ENCODE results near the gene IL2RA. TPM values are rescaled to one million over a fixed set of nuclear protein-coding genes. Genes with fewer than 3 reads are reported as not detected.

The IL2RA gene
- total RNA-seq, 1 experiment from 2014 or later, result not detected

DNA sequence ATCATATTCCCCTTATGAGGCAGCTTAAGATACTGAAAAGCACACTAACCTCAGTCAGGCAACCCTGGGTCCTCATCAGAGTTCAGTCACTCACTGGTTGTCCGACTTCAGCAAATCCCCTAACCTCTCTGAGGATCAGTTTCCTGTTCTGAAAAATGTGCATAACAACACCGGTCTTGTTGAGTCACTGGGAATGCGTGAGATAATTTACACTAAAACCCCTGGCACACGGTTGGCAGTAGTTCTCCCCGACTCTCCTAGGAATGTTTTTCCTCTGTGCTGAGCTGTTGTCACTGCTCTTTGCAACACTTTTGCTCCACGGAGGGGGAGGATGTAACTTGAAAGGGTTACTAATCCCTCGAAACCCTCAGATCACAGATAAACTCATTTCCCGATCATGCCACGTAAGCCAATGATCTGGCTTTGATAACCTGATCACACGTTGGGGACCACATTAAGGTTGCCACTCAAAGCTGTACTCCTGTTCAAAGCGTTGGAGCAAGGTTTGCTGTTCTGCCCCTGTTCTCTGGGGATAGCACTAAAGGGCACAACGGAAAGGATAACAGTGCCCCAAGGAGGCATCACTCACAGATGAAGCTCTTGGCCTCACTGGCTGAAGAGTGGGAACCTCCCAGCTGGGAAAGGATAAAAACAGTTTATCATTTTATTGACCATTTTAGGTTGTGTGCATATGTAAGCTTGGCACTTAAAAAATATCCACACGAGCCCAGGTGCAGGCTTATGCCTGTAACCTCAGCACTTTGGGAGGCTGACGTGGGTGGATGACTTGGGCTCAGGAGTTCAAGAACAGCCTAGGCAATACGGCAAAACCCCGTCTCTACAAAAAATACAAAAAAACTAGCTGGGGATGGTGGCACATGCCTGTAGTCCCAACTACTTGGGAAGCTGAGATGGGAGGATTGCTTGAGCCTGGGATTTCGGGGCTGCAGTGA lies 21.6 kb upstream of the IL2RA start:
- TF ChIP-seq, protein P1, sequence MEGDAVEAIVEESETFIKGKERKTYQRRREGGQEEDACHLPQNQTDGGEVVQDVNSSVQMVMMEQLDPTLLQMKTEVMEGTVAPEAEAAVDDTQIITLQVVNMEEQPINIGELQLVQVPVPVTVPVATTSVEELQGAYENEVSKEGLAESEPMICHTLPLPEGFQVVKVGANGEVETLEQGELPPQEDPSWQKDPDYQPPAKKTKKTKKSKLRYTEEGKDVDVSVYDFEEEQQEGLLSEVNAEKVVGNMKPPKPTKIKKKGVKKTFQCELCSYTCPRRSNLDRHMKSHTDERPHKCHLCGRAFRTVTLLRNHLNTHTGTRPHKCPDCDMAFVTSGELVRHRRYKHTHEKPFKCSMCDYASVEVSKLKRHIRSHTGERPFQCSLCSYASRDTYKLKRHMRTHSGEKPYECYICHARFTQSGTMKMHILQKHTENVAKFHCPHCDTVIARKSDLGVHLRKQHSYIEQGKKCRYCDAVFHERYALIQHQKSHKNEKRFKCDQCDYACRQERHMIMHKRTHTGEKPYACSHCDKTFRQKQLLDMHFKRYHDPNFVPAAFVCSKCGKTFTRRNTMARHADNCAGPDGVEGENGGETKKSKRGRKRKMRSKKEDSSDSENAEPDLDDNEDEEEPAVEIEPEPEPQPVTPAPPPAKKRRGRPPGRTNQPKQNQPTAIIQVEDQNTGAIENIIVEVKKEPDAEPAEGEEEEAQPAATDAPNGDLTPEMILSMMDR (IDR thresholded peaks at IDR 0.05; ENCODE audit: unreplicated experiment), result no peak
- BruUV-seq (replicated peaks), result no TSS peak
- H3K4me3 Mint-ChIP-seq (ENCODE audit: low read depth, unreplicated experiment), result no peak overlapping the region
- H3K9me3 Mint-ChIP-seq (ENCODE audit: low read depth, unreplicated experiment), result no peaks in the 10 kb centered on the region
- CTCF ChIA-PET, result no interaction called here
- H3K4me1 Mint-ChIP-seq (ENCODE audit: low read depth, unreplicated experiment), result peaks cover 16% of the 10 kb centered on the region
- peaks cover 5% of the 10 kb centered on the region for H3K36me3 Mint-ChIP-seq (ENCODE audit: insufficient read depth, unreplicated experiment)
- H3K27me3 Mint-ChIP-seq (ENCODE audit: unreplicated experiment), result peaks cover 53% of the 10 kb centered on the region
- intact Hi-C loops (cut with micrococcal nuclease; ENCODE audit: unreplicated experiment), result no loop called here
- DNase-seq, result no peak
- H3K27ac Mint-ChIP-seq (ENCODE audit: unreplicated experiment), result no peak overlapping the region

DNA sequence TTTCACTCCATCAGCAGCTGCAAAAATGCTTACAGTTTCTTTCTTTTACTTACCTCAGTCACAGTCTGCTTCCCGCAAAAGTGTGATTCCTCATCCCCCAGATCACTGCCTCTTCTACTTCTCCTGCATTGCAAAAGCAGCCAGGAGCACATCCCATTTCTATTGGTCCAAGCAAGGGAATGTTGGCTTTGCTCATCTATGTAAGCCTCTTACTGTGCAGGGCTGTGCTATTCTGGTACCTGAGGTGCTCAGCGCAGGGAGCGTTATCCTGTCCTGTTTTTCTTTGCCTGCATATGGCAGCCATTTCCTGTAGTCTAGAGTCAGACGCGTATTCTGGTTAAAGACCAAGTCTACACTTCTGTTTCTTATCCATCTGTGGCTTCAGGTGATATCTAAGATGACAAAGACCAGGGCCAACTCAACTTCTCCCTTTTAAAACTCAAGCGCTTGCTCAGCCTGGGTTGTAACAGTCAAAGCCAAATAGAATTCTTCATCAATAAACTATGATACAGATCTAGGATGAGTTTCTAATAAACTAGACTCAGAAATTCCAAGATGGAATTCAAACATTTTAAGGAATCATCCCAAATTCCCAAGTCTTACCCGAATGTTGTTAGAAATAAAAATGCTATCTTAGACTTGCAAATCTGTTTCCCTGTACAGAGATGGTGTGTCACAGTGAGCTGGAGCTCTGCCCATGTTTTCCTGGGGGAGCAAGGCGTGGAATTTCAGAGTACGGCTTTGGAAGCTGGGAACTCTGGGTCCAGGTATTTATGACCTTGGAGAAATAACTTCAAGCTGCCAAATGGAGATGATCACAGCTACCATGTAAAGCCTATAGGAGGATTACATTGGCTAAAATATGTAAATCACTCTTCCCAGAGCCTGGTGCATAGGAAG lies 20.6 kb upstream of the IL2RA start:
- H3K36me3 Mint-ChIP-seq (ENCODE audit: insufficient read depth, unreplicated experiment), result no peaks in the 10 kb centered on the region
- DNase-seq, result no peak
- no peak overlapping the region for H3K4me3 Mint-ChIP-seq (ENCODE audit: low read depth, unreplicated experiment)
- TF ChIP-seq, protein P1 (IDR thresholded peaks at IDR 0.05; ENCODE audit: unreplicated experiment), result no peak
- intact Hi-C loops (cut with micrococcal nuclease; ENCODE audit: unreplicated experiment), result no loop called here
- CTCF ChIA-PET, result interaction anchor here (0.7 kb wide), 1 partner anchor 36 kb away, joined by 3 read pairs; no protein-coding TSS in a partner anchor
- H3K27ac Mint-ChIP-seq (ENCODE audit: unreplicated experiment), result no peak overlapping the region
- peaks cover 58% of the 10 kb centered on the region for H3K27me3 Mint-ChIP-seq (ENCODE audit: unreplicated experiment)
- peaks cover 7% of the 10 kb centered on the region for H3K4me1 Mint-ChIP-seq (ENCODE audit: low read depth, unreplicated experiment)
- BruUV-seq (replicated peaks), result no TSS peak
- no peaks in the 10 kb centered on the region for H3K9me3 Mint-ChIP-seq (ENCODE audit: low read depth, unreplicated experiment)

DNA sequence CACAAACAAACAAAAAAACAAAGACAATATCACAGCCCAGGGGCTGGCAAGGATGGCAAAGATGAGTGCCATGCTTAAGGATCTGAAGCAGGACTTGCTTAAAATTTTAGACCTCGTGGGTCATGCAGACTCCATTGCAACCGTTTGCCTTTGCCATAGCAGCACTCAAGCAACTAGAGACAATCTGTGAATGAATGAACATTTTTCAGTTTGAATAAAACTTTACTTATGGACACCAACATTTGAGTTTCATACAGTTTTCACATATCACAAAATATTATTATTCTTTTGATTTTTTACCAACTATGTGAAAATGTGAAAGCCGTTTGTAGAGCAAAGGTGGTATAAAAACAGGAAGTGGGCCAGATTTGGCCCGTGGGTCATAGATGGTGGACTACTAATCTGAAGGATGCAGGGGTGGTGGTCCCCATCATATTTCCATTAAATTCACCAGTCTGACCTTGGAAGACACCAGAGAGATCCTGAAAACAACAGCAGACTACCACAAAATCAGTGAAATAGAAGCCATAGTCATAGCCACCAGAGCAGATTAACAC lies 18.3 kb upstream of the IL2RA start:
- BruUV-seq (replicated peaks), result no TSS peak
- H3K4me3 Mint-ChIP-seq (ENCODE audit: low read depth, unreplicated experiment), result no peak overlapping the region
- no peak overlapping the region for H3K27ac Mint-ChIP-seq (ENCODE audit: unreplicated experiment)
- TF ChIP-seq, protein P1 (IDR thresholded peaks at IDR 0.05; ENCODE audit: unreplicated experiment), result no peak
- no peaks in the 10 kb centered on the region for H3K9me3 Mint-ChIP-seq (ENCODE audit: low read depth, unreplicated experiment)
- CTCF ChIA-PET, result no interaction called here
- H3K4me1 Mint-ChIP-seq (ENCODE audit: low read depth, unreplicated experiment), result no peaks in the 10 kb centered on the region
- peaks cover 79% of the 10 kb centered on the region for H3K27me3 Mint-ChIP-seq (ENCODE audit: unreplicated experiment)
- intact Hi-C loops (cut with micrococcal nuclease; ENCODE audit: unreplicated experiment), result no loop called here
- no peaks in the 10 kb centered on the region for H3K36me3 Mint-ChIP-seq (ENCODE audit: insufficient read depth, unreplicated experiment)
- no peak for DNase-seq

DNA sequence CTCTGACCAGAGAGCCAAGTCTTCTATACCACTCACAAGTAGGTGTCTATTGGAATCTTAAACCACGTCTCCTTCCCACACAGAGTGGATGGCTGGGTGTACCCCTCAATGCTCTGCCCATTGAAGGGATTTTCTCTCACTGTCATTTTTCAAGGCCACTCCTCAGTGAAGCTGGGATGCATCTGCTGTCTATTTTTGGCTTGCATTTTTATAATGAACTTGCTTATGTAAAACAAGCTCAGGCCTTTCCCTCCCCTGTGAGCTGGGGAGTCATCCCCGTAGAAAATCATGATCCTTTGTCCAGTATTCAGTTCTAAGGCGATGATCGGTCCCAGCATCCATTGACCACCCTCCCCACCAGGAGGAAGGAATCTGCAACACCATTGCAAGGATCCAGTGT lies 16.9 kb upstream of the IL2RA start:
- peaks cover 93% of the 10 kb centered on the region for H3K27me3 Mint-ChIP-seq (ENCODE audit: unreplicated experiment)
- BruUV-seq (replicated peaks), result no TSS peak

More for the DNA sequence above, 16.9 kb upstream of the IL2RA start:
- H3K27ac Mint-ChIP-seq (ENCODE audit: unreplicated experiment), result no peak overlapping the region
- TF ChIP-seq, protein P1 (IDR thresholded peaks at IDR 0.05; ENCODE audit: unreplicated experiment), result no peak
- intact Hi-C loops (cut with micrococcal nuclease; ENCODE audit: unreplicated experiment), result no loop called here
- no peak overlapping the region for H3K4me3 Mint-ChIP-seq (ENCODE audit: low read depth, unreplicated experiment)
- no peaks in the 10 kb centered on the region for H3K9me3 Mint-ChIP-seq (ENCODE audit: low read depth, unreplicated experiment)
- peaks cover 3% of the 10 kb centered on the region for H3K36me3 Mint-ChIP-seq (ENCODE audit: insufficient read depth, unreplicated experiment)
- no peak for DNase-seq
- peaks cover 11% of the 10 kb centered on the region for H3K4me1 Mint-ChIP-seq (ENCODE audit: low read depth, unreplicated experiment)
- CTCF ChIA-PET, result no interaction called here
